Sigmoid colon (tissue), 7 donors: Measurements from ENCODE around the gene SYNGR1. TPM values are rescaled to one million over a fixed set of nuclear protein-coding genes. Genes with fewer than 3 reads are reported as not detected.

Source experiments
- DNase-seq: peaks from one replicate; pipeline ENCODE4 v3.0.0-alpha.2; 2019
- H3K27ac ChIP-seq, 4 donors: fragments of 200-600 bp; sonication (generic); one replicate each; pipeline ENCODE4 v1.5.1; 2016 to 2019; ENCODE audit warnings: mild to moderate bottlenecking in 1 of 4
- H3K27me3 ChIP-seq, 3 donors: fragments of 200-600 bp; sonication (generic); one replicate each; pipeline ENCODE4 v1.5.1; 2019; ENCODE audit warnings: mild to moderate bottlenecking in 1 of 3
- H3K36me3 ChIP-seq, 4 donors: fragments of 200-600 bp; sonication (generic); one replicate each; pipeline ENCODE4 v1.5.1; 2016 to 2019
- H3K4me1 ChIP-seq, 4 donors: fragments of 200-600 bp; sonication (generic); one replicate each; pipeline ENCODE4 v1.5.1; 2017 to 2019
- H3K4me3 ChIP-seq, 4 donors: fragments of 200-600 bp; sonication (generic); one replicate each; pipeline ENCODE4 v1.5.1; 2017 to 2019; ENCODE audit warnings: mild to moderate bottlenecking in 2 of 4, moderate library complexity in 1 of 4
- H3K9me3 ChIP-seq, 4 donors: fragments of 200-600 bp in 3 of 4; sonication (generic) in 3 of 4; one replicate each; pipeline versions ENCODE4 v1.5.1 to v1.6.1; 2013 to 2019
- EP300 ChIP-seq, 4 donors: sonication (generic); formaldehyde crosslinking; IDR thresholded peaks; one replicate each; pipeline ENCODE4 v1.6.1; 2017; ENCODE audit warnings: antibody characterized with exemption in 4 of 4
- POLR2A ChIP-seq, 2 donors: fragments of 450-650 bp; IDR thresholded peaks; one replicate each; pipeline ENCODE4 v1.6.1; 2016; ENCODE audit warnings: antibody characterized with exemption in 2 of 2, mild to moderate bottlenecking in 2 of 2, moderate library complexity in 2 of 2
- POLR2AphosphoS5 ChIP-seq, 4 donors: sonication (generic); formaldehyde crosslinking; IDR thresholded peaks; one replicate each; pipeline ENCODE4 v1.6.1; 2017; ENCODE audit warnings: antibody characterized with exemption in 4 of 4
- WGBS, 2 donors: extraction: QIAGEN DNeasy Blood & Tissue Kit; methylation state at CpG; one replicate each; pipeline ENCODE4 v1.1.7; 2013; 5-methylcytosine and 5-hydroxymethylcytosine counted together
- intact Hi-C: fragments of 100-400 bp; cut with DNase I; formaldehyde crosslinking; loops from one replicate; pipeline ENCODE4 v1.15.1; 2023
- polyA plus RNA-seq, 3 donors: library from polyadenylated mRNA; stranded (reverse); fragments of 200-250 nt; gene quantifications; one replicate each; pipeline ENCODE4 v1.2.3, GENCODE V29; 2013
- total RNA-seq, 4 donors: library from RNA; depleted of rRNA; stranded (reverse); fragments of >200 nt; gene quantifications; one replicate each; pipeline ENCODE4 v1.1.0, GENCODE V29; 2016
- TF ChIP-seq, protein P1 (sequence below), 4 experiments: fragments of 450-650 bp in 3 of 4; fragments of 200-600 bp in 1 of 4; IDR thresholded peaks; one replicate each; pipeline ENCODE4 v1.5.1; 2016 to 2019; ENCODE audit warnings: antibody characterized with exemption in 4 of 4, mild to moderate bottlenecking in 3 of 4, moderate library complexity in 2 of 4
- donor health status: healthy with polysubstance abuse.
- donor health status: Bipolar disorder and iron deficiency.
- donor health status: healthy.

SYNGR1 gene
- total and polyA plus RNA-seq, 7 donors = 0.69 to 29.4 (median 14.5) TPM

DNA sequence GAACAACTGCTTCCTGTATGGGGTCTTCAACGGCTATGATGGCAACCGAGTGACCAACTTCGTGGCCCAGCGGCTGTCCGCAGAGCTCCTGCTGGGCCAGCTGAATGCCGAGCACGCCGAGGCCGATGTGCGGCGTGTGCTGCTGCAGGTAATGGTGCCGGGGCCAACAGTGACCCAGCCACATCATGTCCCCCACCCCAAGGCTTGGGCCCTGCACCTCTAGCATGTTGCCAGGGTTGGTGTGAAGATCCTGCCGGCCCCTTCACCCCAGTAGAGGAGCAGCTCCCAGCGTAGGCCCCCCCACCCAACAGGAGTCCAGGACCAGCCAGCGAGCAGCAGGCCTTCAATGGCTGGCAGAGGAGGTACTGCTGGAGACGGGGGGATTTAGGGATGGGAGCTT, 65.7 kb downstream of the SYNGR1 start:
- no peak overlapping the region for H3K4me3 ChIP-seq
- DNase-seq = no peak
- no peak for TF ChIP-seq EP300 (IDR thresholded peaks at IDR 0.05)
- TF ChIP-seq POLR2AphosphoS5 (IDR thresholded peaks at IDR 0.05) = no peak
- TF ChIP-seq POLR2A (IDR thresholded peaks at IDR 0.05) = no peak
- TF ChIP-seq, protein P1, sequence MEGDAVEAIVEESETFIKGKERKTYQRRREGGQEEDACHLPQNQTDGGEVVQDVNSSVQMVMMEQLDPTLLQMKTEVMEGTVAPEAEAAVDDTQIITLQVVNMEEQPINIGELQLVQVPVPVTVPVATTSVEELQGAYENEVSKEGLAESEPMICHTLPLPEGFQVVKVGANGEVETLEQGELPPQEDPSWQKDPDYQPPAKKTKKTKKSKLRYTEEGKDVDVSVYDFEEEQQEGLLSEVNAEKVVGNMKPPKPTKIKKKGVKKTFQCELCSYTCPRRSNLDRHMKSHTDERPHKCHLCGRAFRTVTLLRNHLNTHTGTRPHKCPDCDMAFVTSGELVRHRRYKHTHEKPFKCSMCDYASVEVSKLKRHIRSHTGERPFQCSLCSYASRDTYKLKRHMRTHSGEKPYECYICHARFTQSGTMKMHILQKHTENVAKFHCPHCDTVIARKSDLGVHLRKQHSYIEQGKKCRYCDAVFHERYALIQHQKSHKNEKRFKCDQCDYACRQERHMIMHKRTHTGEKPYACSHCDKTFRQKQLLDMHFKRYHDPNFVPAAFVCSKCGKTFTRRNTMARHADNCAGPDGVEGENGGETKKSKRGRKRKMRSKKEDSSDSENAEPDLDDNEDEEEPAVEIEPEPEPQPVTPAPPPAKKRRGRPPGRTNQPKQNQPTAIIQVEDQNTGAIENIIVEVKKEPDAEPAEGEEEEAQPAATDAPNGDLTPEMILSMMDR (IDR thresholded peaks at IDR 0.05) = no peak
- peaks cover 0 to 6% (median 0%) of the 10 kb centered on the region in 4 donors for H3K4me1 ChIP-seq
- no peaks in the 10 kb centered on the region for H3K27me3 ChIP-seq
- 97 to 98% methylated on average over 16 of the region's 16 CpGs for WGBS, 2 donors
- H3K9me3 ChIP-seq = no peaks in the 10 kb centered on the region
- intact Hi-C loops = no loop called here
- peaks cover 33 to 56% (median 51%) of the 10 kb centered on the region in 4 donors for H3K36me3 ChIP-seq
- no peak overlapping the region for H3K27ac ChIP-seq

GRCh38 chr22:39416319-39416718, 66.5 kb downstream of the SYNGR1 start:
- intact Hi-C loops = no loop called here
- H3K4me3 ChIP-seq = no peak overlapping the region
- no peaks in the 10 kb centered on the region for H3K9me3 ChIP-seq
- TF ChIP-seq POLR2A (IDR thresholded peaks at IDR 0.05) = no peak
- H3K27ac ChIP-seq = no peak overlapping the region
- 78% methylated on average over 7 of the region's 7 CpGs for WGBS, 2 donors
- DNase-seq = no peak
- H3K4me1 ChIP-seq = peaks cover 0 to 6% (median 0%) of the 10 kb centered on the region in 4 donors
- no peaks in the 10 kb centered on the region for H3K27me3 ChIP-seq
- H3K36me3 ChIP-seq = peaks cover 38 to 62% (median 57%) of the 10 kb centered on the region in 4 donors

- Histone ChIP-seq H3K36me3 (peaks cover 46 to 75% (median 65%) of the 10 kb centered on the region in 4 donors), H3K9me3 (no peaks in the 10 kb centered on the region), H3K27ac (no peak overlapping the region), H3K4me3 (no peak overlapping the region), H3K27me3 (no peaks in the 10 kb centered on the region), H3K4me1 (no peaks in the 10 kb centered on the region)
- DNase-seq = no peak
- intact Hi-C loops = no loop called here
- TF ChIP-seq POLR2A (IDR thresholded peaks at IDR 0.05) (no peak), POLR2AphosphoS5 (IDR thresholded peaks at IDR 0.05) (no peak), EP300 (IDR thresholded peaks at IDR 0.05) (no peak)
- TF ChIP-seq, protein P1 (IDR thresholded peaks at IDR 0.05) = no peak
- 95% methylated on average over 12 of the region's 12 CpGs for WGBS, 2 donors
Measured at GRCh38 chr22:39417641-39418040, 67.8 kb downstream of the SYNGR1 start.

DNA sequence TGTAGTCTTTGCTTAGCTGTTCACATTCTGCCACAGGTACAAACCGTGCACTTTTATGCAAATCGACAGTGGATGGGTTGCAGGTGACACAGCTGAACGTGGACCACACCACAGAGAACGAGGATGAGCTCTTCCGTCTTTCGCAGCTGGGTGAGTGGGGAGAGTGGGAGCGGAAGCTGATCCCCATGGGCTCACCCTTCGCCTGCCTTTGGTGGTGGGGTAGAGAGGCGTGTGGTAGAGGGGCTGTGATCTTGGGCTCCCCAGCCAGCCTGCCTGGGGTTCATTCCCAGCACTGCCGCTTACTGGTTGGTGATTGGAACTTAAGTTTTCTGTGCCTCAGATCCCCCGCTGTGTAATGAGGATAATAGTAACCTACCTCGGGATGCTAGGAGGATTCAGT, 68.9 kb downstream of the SYNGR1 start:
- Histone ChIP-seq H3K9me3 (no peaks in the 10 kb centered on the region), H3K36me3 (peaks cover 46 to 80% (median 65%) of the 10 kb centered on the region in 4 donors), H3K27ac (no peak overlapping the region), H3K4me3 (no peak overlapping the region), H3K4me1 (no peaks in the 10 kb centered on the region), H3K27me3 (no peaks in the 10 kb centered on the region)
- no peak for TF ChIP-seq POLR2AphosphoS5 (IDR thresholded peaks at IDR 0.05)
- TF ChIP-seq EP300 (IDR thresholded peaks at IDR 0.05) = no peak
- TF ChIP-seq, protein P1 (IDR thresholded peaks at IDR 0.05) = no peak
- TF ChIP-seq POLR2A (IDR thresholded peaks at IDR 0.05) = no peak
- intact Hi-C loops = no loop called here
- WGBS, 2 donors = 89 to 92% methylated on average over 12 of the region's 12 CpGs
- no peak for DNase-seq

GRCh38 chr22:39419096-39419495, 69.3 kb downstream of the SYNGR1 start:
- 78 to 90% methylated on average over 6 of the region's 6 CpGs for WGBS, 2 donors
- TF ChIP-seq POLR2AphosphoS5 (IDR thresholded peaks at IDR 0.05) (no peak), EP300 (IDR thresholded peaks at IDR 0.05) (no peak), POLR2A (IDR thresholded peaks at IDR 0.05) (no peak)
- TF ChIP-seq, protein P1 (IDR thresholded peaks at IDR 0.05) = no peak
- intact Hi-C loops = no loop called here
- Histone ChIP-seq H3K27ac (no peak overlapping the region), H3K4me1 (no peaks in the 10 kb centered on the region), H3K4me3 (no peak overlapping the region), H3K9me3 (no peaks in the 10 kb centered on the region), H3K36me3 (peaks cover 46 to 84% (median 65%) of the 10 kb centered on the region in 4 donors), H3K27me3 (no peaks in the 10 kb centered on the region)
- DNase-seq = no peak
